D721Med (cell line): ENCODE measurements around the gene PXN.
"Not testable (repeated sequence)": the region's sequence is repeated elsewhere in the genome, so short reads cannot be mapped to it uniquely, and the experiment has no call there.

Experiments used
- DNase-seq: peaks from one replicate; pipeline ENCODE4 v3.0.0; 2011; ENCODE audit warnings: low spot score; ENCODE audit not compliant: insufficient read length
- FAIRE-seq: peaks from 2 replicates; lab custom pipeline; 2011; peaks lifted over from hg19 to GRCh38; lab: Jason Lieb, UNC
- TF ChIP-seq, protein P1 (sequence below): IDR thresholded peaks from 2 replicates; pipeline ENCODE4 v1.5.1; 2012; ENCODE audit warnings: mild to moderate bottlenecking, control low read depth; ENCODE audit not compliant: insufficient read depth; ENCODE audit errors: missing control alignments

Gene PXN

DNA sequence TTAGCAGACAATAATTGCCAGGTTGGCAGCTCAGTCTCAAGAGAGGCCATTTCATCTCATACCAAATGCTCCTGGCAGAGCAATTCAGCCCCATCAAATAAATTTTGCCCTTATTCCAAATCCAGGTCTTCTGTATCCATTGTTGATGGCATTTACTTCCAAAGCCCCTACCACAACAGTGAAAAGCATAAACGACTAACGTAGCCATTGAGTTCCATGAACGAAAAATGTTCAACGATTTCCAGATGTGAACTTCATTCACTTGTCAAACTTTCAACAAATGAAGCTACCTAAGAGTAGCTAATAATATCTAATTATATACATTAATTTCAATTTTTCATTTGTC, 68.0 kb downstream of the PXN start:
- FAIRE-seq: no peak
- TF ChIP-seq, protein P1, sequence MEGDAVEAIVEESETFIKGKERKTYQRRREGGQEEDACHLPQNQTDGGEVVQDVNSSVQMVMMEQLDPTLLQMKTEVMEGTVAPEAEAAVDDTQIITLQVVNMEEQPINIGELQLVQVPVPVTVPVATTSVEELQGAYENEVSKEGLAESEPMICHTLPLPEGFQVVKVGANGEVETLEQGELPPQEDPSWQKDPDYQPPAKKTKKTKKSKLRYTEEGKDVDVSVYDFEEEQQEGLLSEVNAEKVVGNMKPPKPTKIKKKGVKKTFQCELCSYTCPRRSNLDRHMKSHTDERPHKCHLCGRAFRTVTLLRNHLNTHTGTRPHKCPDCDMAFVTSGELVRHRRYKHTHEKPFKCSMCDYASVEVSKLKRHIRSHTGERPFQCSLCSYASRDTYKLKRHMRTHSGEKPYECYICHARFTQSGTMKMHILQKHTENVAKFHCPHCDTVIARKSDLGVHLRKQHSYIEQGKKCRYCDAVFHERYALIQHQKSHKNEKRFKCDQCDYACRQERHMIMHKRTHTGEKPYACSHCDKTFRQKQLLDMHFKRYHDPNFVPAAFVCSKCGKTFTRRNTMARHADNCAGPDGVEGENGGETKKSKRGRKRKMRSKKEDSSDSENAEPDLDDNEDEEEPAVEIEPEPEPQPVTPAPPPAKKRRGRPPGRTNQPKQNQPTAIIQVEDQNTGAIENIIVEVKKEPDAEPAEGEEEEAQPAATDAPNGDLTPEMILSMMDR: no peak
- DNase-seq: no peak

DNA sequence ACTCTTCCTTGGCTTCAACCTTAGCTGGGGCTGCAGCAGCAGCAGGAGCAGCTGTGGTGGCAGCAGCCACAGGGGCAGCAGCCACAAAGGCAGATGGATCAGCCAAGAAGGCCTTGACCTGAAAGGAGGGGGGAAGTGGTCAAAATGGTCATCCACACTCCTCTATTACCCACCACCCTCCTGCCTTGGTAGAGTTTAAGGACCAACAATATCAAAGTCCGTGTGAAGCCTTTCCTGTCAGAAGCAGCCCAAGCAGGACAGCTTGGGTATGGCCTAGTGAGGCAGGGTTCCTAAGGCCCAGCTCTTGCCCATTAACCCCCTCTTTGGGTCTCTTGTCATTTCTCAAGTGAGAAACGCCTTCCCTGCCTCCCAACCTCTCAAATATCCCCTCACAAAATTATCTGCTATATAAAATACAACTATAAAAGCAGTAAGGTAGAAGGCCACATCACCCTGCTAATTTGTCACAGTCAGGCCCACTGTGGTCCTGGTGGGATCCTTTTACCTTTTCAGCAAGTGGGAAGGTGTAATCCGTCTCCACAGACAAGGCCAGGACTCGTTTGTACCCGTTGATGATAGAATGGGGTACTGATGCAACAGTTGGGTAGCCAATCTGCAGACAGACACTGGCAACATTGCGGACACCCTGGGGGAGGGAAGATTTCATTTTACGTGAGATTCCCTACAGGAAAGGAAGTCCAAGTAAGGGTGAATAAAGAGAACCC, 68.6 kb downstream of the PXN start:
- DNase-seq, FAIRE-seq: not testable (repeated sequence)

DNA sequence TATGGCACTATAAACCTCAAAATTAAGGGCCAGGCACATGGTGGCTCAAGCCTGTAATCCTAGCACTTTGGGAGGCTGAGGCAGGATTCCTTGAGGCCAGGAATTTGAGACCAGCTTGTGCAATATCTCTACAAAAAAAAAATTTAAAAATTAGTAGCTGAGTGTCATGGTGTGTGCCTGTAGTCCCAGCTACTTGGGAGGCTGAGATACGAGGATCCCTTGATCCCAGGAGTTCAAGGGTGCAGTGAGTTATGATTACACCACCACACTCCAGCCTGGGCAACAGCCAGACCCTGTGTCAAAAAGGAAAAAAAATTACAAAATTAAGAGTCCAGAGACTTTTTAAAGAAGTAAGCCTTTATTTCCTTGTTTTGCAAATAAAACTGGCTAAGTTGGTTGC, 69.2 kb downstream of the PXN start:
- DNase-seq (no peak), FAIRE-seq (no peak)
- TF ChIP-seq, protein P1: no peak

- FAIRE-seq: no peak
- DNase-seq: peak; percentile 68
- TF ChIP-seq, protein P1: no peak
These were observed 70.8 kb downstream of the PXN start, which contains the start of gene GCN1 for GRCh38 chr12:120194534-120195395. GCN1 (minus strand) TSS chr12:120194715; CDS start chr12:120194697, 18 bp downstream.

GRCh38 chr12:120194226-120194533, 71.3 kb downstream of the PXN start:
- TF ChIP-seq, protein P1: no peak
- DNase-seq (no peak), FAIRE-seq (no peak)

DNA sequence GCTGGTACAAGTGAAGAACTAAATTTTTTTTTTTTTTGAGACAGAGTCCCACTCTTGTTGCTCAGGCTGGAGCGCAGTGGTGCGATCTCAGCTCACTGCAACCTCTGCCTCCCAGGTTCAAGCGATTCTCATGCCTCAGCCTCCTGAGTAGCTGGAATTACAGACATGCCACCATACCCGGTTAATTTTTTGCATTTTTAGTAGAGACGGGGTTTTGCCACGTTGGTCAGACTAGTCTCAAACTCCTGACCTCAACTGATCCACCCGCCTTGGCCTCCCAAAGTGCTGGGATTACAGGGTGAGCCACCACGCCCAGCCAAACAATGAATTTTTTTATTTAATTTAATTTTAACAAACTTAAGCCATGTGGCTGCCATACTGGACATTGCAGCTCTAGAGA, 72.2 kb downstream of the PXN start:
- not testable (repeated sequence) for DNase-seq, FAIRE-seq

DNA sequence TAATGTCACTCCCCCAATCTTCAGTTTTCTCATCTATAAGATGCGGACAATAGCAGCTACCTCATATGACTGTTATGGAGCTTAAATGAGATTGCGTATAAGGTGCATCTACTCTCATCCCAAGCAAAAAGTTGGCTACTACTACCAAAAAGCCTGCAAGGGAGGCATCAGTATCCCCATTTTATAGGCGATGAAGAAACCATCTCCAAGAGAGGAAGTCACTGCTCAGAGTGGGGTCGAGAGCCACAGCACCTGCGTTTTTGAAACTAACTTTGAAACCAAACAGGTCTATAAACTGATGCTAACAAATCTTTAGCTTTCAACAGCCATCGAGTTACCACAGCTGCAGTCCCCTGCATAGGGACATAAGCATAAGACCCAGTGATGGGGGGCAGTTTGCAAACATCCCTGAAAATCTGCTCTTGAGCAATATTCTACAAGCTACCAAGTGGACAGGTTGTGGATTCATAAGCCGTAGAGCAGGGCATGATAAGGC, 74.5 kb downstream of the PXN start:
- FAIRE-seq: no peak
- no peak for DNase-seq
- TF ChIP-seq, protein P1: no peak

DNA sequence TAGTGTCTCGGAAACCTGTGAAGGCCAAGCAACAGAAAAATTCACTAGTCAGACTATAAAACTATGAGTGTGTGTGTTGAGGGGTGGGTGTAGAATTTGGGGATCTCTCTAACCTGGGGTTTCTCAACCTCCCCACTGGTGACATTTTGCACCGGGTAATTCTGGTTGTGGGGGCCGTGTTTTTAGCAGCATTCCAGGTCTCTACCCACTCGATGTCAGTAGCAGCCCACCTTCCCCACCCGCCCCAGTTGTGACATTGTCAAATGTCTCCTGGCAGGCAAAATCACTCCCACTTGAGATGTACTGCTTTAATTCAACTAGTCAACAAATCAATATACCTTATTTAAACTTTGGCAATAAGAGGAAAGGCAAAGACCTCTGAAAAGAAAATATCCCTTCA, 75.1 kb downstream of the PXN start:
- FAIRE-seq: no peak
- DNase-seq: no peak
- TF ChIP-seq, protein P1: no peak
